Liver (tissue), 3 donors: ENCODE results near the gene ST7L.

Source experiments
- TAF1 ChIP-seq: conservative IDR thresholded peaks from 2 replicates; pipeline ENCODE4 v1.6.1; 2016; ENCODE audit warnings: antibody characterized with exemption, mild to moderate bottlenecking
- TF ChIP-seq, protein P1 (sequence below): fragments of 150-350 bp; IDR thresholded peaks from 2 replicates; pipeline ENCODE4 v1.5.1; 2017; ENCODE audit warnings: improper control_type of control experiment, low read depth, low read length; ENCODE audit not compliant: missing input control
- donor health status: healthy.
- donor health status: healthy.

DNA sequence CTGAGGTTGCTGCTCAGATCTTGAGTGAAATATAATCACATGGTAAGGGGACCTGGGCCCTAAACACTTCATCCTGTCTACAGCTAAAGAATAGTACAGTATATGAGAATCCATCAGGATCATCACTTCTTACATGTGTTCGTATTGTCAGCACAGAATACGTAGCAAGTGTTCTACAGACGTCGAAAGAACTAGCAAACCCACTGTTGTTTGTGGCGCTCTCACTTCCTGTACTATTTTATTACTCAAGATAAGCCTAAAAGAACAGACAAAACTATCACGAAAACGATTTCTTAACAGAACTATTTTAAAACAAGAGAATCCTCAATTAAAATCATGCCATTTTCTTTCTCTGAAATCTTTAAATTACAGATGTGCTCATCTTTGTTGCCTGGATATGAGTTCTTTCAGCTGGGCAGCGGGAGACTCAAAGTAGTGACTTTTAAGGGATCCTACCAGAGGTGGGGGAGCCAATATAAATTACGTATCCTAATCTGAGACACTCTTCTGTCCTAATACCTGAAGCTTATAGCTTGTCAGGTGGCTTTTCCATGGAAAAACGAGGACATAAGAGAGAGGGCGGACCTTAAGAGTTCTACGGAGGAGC is 724 bp downstream of the ST7L start:
- TF ChIP-seq, protein P1, sequence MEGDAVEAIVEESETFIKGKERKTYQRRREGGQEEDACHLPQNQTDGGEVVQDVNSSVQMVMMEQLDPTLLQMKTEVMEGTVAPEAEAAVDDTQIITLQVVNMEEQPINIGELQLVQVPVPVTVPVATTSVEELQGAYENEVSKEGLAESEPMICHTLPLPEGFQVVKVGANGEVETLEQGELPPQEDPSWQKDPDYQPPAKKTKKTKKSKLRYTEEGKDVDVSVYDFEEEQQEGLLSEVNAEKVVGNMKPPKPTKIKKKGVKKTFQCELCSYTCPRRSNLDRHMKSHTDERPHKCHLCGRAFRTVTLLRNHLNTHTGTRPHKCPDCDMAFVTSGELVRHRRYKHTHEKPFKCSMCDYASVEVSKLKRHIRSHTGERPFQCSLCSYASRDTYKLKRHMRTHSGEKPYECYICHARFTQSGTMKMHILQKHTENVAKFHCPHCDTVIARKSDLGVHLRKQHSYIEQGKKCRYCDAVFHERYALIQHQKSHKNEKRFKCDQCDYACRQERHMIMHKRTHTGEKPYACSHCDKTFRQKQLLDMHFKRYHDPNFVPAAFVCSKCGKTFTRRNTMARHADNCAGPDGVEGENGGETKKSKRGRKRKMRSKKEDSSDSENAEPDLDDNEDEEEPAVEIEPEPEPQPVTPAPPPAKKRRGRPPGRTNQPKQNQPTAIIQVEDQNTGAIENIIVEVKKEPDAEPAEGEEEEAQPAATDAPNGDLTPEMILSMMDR, result no peak
- TF ChIP-seq TAF1, result no peak
